Endothelial cell (in vitro differentiated cells): ENCODE measurements around the gene LIG1. TPM values are rescaled to one million over a fixed set of nuclear protein-coding genes. Genes with fewer than 3 reads are reported as not detected.

Experiments used
- DNase-seq: peaks from one replicate; pipeline ENCODE4 v3.0.0; 2021; ENCODE audit warnings: low spot score
- H3K27ac Mint-ChIP-seq: one replicate; pipeline ENCODE4 v1.8.0; 2021; ENCODE audit warnings: mixed read lengths, inconsistent platforms; ENCODE audit not compliant: unreplicated experiment
- H3K27me3 Mint-ChIP-seq: one replicate; pipeline ENCODE4 v1.8.0; 2021; ENCODE audit warnings: mild to moderate bottlenecking, moderate library complexity, mixed read lengths, inconsistent platforms; ENCODE audit not compliant: unreplicated experiment
- H3K36me3 Mint-ChIP-seq: one replicate; pipeline ENCODE4 v1.8.0; 2021; ENCODE audit warnings: mild to moderate bottlenecking, low read depth, mixed read lengths, inconsistent platforms; ENCODE audit not compliant: unreplicated experiment
- H3K4me1 Mint-ChIP-seq: one replicate; pipeline ENCODE4 v1.8.0; 2021; ENCODE audit warnings: mild to moderate bottlenecking, mixed read lengths, inconsistent platforms; ENCODE audit not compliant: unreplicated experiment
- H3K4me3 Mint-ChIP-seq: one replicate; pipeline ENCODE4 v1.8.0; 2021; ENCODE audit warnings: mild to moderate bottlenecking, mixed read lengths, inconsistent platforms; ENCODE audit not compliant: unreplicated experiment
- H3K9me3 Mint-ChIP-seq: one replicate; pipeline ENCODE4 v1.8.0; 2021; ENCODE audit warnings: mixed read lengths, inconsistent platforms; ENCODE audit not compliant: unreplicated experiment
- total RNA-seq: library from RNA; stranded (reverse); fragmentation: NEBNext Ultra II Directional; extraction: Animal tissue kit (Norgen Biotek cat#: 25700); gene quantifications from one replicate; pipeline ENCODE4 v1.2.1, GENCODE V29; 2021; ENCODE audit not compliant: unreplicated experiment
- TF ChIP-seq, protein P1 (sequence below): fragments of 200-600 bp; sonication (generic); IDR thresholded peaks from one replicate; pipeline ENCODE4 v1.5.0; 2021; ENCODE audit warnings: antibody characterized with exemption; ENCODE audit not compliant: unreplicated experiment

The LIG1 gene
- total RNA-seq, 1 donor from 2014 or later: 51.5 TPM

DNA sequence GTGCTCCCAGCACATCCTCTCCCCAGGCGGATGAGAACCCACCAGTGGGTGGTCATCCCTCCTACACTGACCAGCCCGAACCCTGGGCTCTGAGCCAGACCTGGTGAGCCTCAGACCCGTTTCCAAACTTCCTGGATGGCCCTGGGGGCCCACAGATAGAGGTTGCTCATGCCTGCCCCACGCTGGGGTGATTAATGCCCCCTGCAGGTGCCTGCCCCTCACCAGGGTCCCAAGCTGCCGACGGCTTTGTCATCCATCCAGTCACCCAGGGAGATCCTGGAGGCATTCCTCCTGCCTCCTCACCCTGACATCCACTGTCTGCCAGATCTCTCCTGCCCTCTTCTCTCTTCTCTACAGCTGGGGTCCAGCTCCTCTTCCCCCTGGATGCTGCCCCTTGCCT lies 31.1 kb downstream of the LIG1 start:
- no peak overlapping the region for H3K27ac Mint-ChIP-seq
- peaks cover 7% of the 10 kb centered on the region for H3K27me3 Mint-ChIP-seq
- peaks cover 24% of the 10 kb centered on the region for H3K36me3 Mint-ChIP-seq
- TF ChIP-seq, protein P1, sequence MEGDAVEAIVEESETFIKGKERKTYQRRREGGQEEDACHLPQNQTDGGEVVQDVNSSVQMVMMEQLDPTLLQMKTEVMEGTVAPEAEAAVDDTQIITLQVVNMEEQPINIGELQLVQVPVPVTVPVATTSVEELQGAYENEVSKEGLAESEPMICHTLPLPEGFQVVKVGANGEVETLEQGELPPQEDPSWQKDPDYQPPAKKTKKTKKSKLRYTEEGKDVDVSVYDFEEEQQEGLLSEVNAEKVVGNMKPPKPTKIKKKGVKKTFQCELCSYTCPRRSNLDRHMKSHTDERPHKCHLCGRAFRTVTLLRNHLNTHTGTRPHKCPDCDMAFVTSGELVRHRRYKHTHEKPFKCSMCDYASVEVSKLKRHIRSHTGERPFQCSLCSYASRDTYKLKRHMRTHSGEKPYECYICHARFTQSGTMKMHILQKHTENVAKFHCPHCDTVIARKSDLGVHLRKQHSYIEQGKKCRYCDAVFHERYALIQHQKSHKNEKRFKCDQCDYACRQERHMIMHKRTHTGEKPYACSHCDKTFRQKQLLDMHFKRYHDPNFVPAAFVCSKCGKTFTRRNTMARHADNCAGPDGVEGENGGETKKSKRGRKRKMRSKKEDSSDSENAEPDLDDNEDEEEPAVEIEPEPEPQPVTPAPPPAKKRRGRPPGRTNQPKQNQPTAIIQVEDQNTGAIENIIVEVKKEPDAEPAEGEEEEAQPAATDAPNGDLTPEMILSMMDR: no peak
- peak overlapping the region; percentile 51 for H3K4me3 Mint-ChIP-seq
- H3K4me1 Mint-ChIP-seq: no peaks in the 10 kb centered on the region
- H3K9me3 Mint-ChIP-seq: no peaks in the 10 kb centered on the region
- DNase-seq: no peak

DNA sequence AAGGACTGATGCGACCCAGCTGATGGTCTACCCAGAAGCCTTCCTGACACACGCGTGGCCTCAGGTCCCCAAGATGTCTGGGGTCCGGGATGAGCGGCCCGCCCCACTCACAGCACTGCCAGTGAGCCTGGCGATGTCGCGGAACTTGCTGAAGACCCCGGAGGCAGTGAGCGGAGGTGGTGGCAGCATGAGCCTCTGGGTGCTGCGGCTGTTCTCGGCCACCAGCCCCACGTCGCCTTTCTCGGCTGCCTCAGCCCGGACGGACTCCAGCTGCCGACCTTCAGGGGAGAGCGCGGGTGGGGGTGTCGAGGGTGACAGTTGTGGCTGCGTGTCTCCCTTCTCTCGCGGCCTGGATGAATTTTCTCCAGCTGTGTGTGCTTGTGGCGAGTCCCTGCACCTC lies 32.7 kb downstream of the LIG1 start:
- Mint-ChIP-seq H3K27ac (no peak overlapping the region), H3K4me3 (no peak overlapping the region), H3K36me3 (peaks cover 20% of the 10 kb centered on the region), H3K27me3 (peaks cover 7% of the 10 kb centered on the region), H3K4me1 (no peaks in the 10 kb centered on the region), H3K9me3 (no peaks in the 10 kb centered on the region)
- no peak for DNase-seq
- TF ChIP-seq, protein P1: no peak

DNA sequence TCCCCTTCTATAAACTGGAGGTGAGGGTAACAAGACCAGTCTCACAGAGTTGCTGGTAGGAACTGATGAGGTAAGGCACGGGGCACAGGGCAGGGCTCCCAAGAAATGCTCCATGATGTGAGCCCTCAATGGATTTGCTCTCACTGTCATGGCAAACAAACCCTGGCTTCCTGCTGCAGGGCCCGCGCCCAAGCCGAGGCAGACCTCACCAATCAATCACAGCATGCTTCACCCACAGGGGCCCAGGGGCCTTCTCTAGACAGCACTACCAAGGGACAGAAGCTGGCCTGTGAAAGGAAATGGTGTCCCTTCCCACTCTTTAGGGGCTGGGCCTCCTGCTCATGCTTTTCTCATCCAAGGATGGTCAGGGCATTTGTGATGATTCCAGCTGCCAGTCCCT lies 33.6 kb downstream of the LIG1 start:
- H3K36me3 Mint-ChIP-seq: peaks cover 20% of the 10 kb centered on the region
- H3K4me3 Mint-ChIP-seq: no peak overlapping the region

DNA sequence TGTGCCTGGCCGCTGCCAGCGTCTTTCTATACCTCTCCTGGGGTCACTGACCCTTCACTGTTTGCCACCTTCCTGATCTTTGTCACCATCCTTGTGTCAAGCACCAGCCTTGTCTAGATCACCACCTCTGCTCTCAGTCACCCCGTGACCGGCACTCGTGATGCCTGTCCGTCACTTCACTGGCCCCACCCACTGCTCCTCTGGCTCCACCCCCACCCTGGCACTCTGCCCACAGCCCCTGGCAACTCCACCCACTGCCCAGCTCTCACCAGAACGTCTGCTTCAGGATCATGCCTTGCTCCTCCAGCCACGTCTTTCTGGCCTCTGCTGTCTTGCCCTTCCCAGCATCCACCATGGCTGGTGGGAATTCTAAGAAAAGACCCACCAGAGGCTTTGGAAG lies 34.7 kb downstream of the LIG1 start:
- H3K4me1 Mint-ChIP-seq: no peaks in the 10 kb centered on the region
- no peak for DNase-seq
- TF ChIP-seq, protein P1: no peak
- H3K27ac Mint-ChIP-seq: peak overlapping the region; percentile 48
- no peak overlapping the region for H3K4me3 Mint-ChIP-seq
- peaks cover 23% of the 10 kb centered on the region for H3K36me3 Mint-ChIP-seq
- H3K27me3 Mint-ChIP-seq: peaks cover 5% of the 10 kb centered on the region
- no peaks in the 10 kb centered on the region for H3K9me3 Mint-ChIP-seq

More for the DNA sequence above, 33.6 kb downstream of the LIG1 start:
- TF ChIP-seq, protein P1: no peak
- H3K27ac Mint-ChIP-seq: no peak overlapping the region
- no peaks in the 10 kb centered on the region for H3K9me3 Mint-ChIP-seq
- peaks cover 7% of the 10 kb centered on the region for H3K27me3 Mint-ChIP-seq
- no peaks in the 10 kb centered on the region for H3K4me1 Mint-ChIP-seq
- DNase-seq: no peak

DNA sequence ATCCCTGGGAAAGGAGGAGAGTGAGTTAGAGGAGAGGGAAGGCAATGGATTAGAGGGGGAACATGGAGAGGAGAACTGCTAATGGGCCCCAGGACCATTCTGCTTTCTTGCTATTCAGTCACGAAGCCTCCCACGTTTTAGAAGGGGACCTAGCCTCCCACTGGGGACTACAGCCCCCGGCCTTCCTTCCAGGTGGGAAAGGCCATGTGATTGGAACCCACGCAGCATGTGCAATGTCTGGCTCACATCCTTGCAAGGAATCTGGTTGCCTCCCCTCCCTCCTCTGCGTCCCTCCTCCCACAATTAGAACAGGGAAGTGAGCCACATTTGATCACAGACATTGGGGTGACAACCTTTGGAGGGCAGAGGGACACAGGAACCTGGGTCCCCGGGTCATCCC lies 37.0 kb downstream of the LIG1 start:
- Mint-ChIP-seq H3K4me3 (no peak overlapping the region), H3K9me3 (no peaks in the 10 kb centered on the region), H3K27ac (no peak overlapping the region), H3K4me1 (no peaks in the 10 kb centered on the region), H3K36me3 (peaks cover 19% of the 10 kb centered on the region), H3K27me3 (peaks cover 5% of the 10 kb centered on the region)
- TF ChIP-seq, protein P1: no peak
- DNase-seq: no peak
